Transverse colon (tissue), 4 donors: ENCODE data around the gene GABRG3. TPM values are rescaled to one million over a fixed set of nuclear protein-coding genes. Genes with fewer than 3 reads are reported as not detected.

Experiments
- DNase-seq: peaks from one replicate; pipeline ENCODE4 v3.0.0-alpha.2; 2019
- H3K27ac ChIP-seq, 4 donors: fragments of 200-600 bp; sonication (generic); 2 replicates each; pipeline ENCODE4 v1.5.1; 2016 to 2018; ENCODE audit warnings: inconsistent platforms in 4 of 4
- H3K27me3 ChIP-seq: fragments of 200-600 bp; sonication (generic); 2 replicates; pipeline ENCODE4 v1.5.1; 2017; ENCODE audit warnings: inconsistent platforms
- H3K36me3 ChIP-seq, 4 donors: fragments of 200-600 bp; sonication (generic); 2 replicates each; pipeline ENCODE4 v1.5.1; 2017 to 2019; ENCODE audit warnings: inconsistent platforms in 4 of 4
- H3K4me1 ChIP-seq, 4 donors: fragments of 200-600 bp; sonication (generic); 2 replicates each; pipeline ENCODE4 v1.5.1; 2017 to 2020; ENCODE audit warnings: inconsistent platforms in 4 of 4
- H3K4me3 ChIP-seq, 4 donors: fragments of 200-600 bp; sonication (generic); 1 replicate in 1 of 4; 2 replicates in 3 of 4; pipeline versions ENCODE4 v1.5.1 to v1.6.1; 2017 to 2019; ENCODE audit warnings: inconsistent platforms in 4 of 4
- H3K9me3 ChIP-seq, 2 donors: fragments of 200-600 bp; sonication (generic); 2 replicates each; pipeline ENCODE4 v1.5.1; 2017 to 2019; ENCODE audit warnings: inconsistent platforms in 2 of 2
- EP300 ChIP-seq: sonication (generic); formaldehyde crosslinking; IDR thresholded peaks from one replicate; pipeline ENCODE4 v1.6.1; 2017; ENCODE audit warnings: antibody characterized with exemption, low read depth
- POLR2A ChIP-seq: fragments of 450-650 bp; IDR thresholded peaks from one replicate; pipeline ENCODE4 v1.6.1; 2016; ENCODE audit warnings: antibody characterized with exemption, mild to moderate bottlenecking, moderate library complexity
- POLR2AphosphoS5 ChIP-seq, 3 donors: sonication (generic); formaldehyde crosslinking; IDR thresholded peaks; one replicate each; pipeline ENCODE4 v1.6.1; 2016; ENCODE audit warnings: antibody characterized with exemption in 3 of 3
- WGBS, 2 donors: methylation state at CpG; one replicate each; pipeline ENCODE4 v1.1.5; 2018; ENCODE audit warnings: low coverage in 1 of 2; 5-methylcytosine and 5-hydroxymethylcytosine counted together
- in situ Hi-C, 4 donors: fragments of 200-750 bp; cut with MboI; loops; one replicate each; pipeline versions ENCODE4 v1.15.0 to v1.15.1; 2017; ENCODE audit warnings: low sequenced_read_pairs in 3 of 4, low pct_ligation_motif_present in 1 of 4, low pct_unique_long_range_greater_than_20kb in 1 of 4
- intact Hi-C: fragments of 100-400 bp; cut with DNase I; formaldehyde crosslinking; loops from one replicate; pipeline ENCODE4 v1.15.1; 2023; ENCODE audit warnings: low total_unique reads
- total RNA-seq, 4 donors: library from RNA; depleted of rRNA; stranded (reverse); fragments of >200 nt; gene quantifications; one replicate each; pipeline ENCODE4 v1.1.0, GENCODE V29; 2016
- TF ChIP-seq, protein P1 (sequence below), 5 experiments: fragments of 200-600 bp in 3 of 5; fragments of 450-650 bp in 2 of 5; sonication (generic) in 3 of 5; IDR thresholded peaks; 1 replicate in 2 of 5; 2 replicates in 3 of 5; pipeline ENCODE4 v1.5.1; 2016 to 2017; ENCODE audit warnings: antibody characterized with exemption in 5 of 5, inconsistent platforms in 3 of 5, mild to moderate bottlenecking in 2 of 5, moderate library complexity in 1 of 5

The GABRG3 gene
- total RNA-seq, 4 donors from 2014 or later = not detected

DNA sequence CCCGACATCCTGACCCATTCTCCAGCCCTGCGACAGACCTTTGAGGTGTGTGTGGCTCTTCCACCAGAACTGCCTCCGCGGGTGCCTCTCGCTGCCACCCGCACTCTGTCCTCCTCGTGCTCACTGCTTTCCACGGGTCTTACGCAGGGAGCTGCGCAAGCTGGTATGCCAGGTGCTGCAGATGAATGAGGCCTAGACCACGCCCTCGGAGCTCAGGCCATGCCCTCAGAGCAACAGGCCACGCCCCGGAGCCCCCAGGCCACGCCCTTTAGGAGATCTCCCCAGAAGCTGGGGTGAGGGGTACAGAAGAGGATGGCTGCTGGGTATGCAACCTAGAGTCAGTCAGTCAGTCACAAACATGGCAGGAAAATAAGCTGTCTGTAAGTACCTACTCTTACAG, 300.3 kb downstream of the GABRG3 start:
- Histone ChIP-seq H3K4me1 (no peaks in the 10 kb centered on the region), H3K9me3 (no peaks in the 10 kb centered on the region), H3K27me3 (no peaks in the 10 kb centered on the region), H3K27ac (no peak overlapping the region), H3K36me3 (no peaks in the 10 kb centered on the region), H3K4me3 (no peak overlapping the region)
- intact Hi-C loops (no loop called here), in situ Hi-C loops (loop anchor here in 1 of 4 donors (25.0 kb wide), 2 partner anchors 91 to 234 kb away; no protein-coding TSS in a partner anchor)
- DNase-seq = no peak
- WGBS, 2 donors = 83% methylated on average over 15 of the region's 15 CpGs; no CpG with 5 or more reads in 1 of the 2 donors
- no peak for TF ChIP-seq EP300
- no peak for TF ChIP-seq POLR2AphosphoS5 (IDR thresholded peaks at IDR 0.05)
- TF ChIP-seq, protein P1, sequence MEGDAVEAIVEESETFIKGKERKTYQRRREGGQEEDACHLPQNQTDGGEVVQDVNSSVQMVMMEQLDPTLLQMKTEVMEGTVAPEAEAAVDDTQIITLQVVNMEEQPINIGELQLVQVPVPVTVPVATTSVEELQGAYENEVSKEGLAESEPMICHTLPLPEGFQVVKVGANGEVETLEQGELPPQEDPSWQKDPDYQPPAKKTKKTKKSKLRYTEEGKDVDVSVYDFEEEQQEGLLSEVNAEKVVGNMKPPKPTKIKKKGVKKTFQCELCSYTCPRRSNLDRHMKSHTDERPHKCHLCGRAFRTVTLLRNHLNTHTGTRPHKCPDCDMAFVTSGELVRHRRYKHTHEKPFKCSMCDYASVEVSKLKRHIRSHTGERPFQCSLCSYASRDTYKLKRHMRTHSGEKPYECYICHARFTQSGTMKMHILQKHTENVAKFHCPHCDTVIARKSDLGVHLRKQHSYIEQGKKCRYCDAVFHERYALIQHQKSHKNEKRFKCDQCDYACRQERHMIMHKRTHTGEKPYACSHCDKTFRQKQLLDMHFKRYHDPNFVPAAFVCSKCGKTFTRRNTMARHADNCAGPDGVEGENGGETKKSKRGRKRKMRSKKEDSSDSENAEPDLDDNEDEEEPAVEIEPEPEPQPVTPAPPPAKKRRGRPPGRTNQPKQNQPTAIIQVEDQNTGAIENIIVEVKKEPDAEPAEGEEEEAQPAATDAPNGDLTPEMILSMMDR (IDR thresholded peaks at IDR 0.05) = no peak
- TF ChIP-seq POLR2A = no peak

DNA sequence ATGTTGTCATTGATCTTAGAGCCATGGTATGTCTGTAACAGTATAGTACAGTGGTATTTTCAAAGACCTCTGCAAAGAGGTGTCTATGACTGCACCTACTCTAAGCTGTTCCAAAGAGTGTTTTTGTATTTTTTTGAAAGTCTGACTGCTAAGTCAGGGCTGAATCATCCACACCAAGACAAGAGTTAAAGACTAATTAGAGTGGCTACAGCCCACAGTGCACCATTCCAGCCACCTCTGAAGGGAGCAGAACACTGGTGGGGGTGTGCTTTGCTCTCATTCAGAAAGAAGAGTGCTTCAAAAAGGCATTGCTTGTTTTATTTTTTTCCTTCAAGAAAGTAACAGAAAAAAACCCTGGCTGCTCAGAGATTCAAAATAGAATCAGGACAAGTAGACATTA, 301.4 kb downstream of the GABRG3 start:
- intact Hi-C loops (no loop called here), in situ Hi-C loops (loop anchor here in 1 of 4 donors (25.0 kb wide), 2 partner anchors 90 to 235 kb away; no protein-coding TSS in a partner anchor)
- H3K27ac ChIP-seq = no peak overlapping the region
- TF ChIP-seq, protein P1 (IDR thresholded peaks at IDR 0.05) = no peak
- no peak for TF ChIP-seq POLR2A
- TF ChIP-seq EP300 = no peak
- no peak for TF ChIP-seq POLR2AphosphoS5 (IDR thresholded peaks at IDR 0.05)
- no peaks in the 10 kb centered on the region for H3K9me3 ChIP-seq
- H3K4me3 ChIP-seq = no peak overlapping the region
- no peak for DNase-seq
- H3K27me3 ChIP-seq = no peaks in the 10 kb centered on the region
- no peaks in the 10 kb centered on the region for H3K4me1 ChIP-seq
- no peaks in the 10 kb centered on the region for H3K36me3 ChIP-seq

DNA sequence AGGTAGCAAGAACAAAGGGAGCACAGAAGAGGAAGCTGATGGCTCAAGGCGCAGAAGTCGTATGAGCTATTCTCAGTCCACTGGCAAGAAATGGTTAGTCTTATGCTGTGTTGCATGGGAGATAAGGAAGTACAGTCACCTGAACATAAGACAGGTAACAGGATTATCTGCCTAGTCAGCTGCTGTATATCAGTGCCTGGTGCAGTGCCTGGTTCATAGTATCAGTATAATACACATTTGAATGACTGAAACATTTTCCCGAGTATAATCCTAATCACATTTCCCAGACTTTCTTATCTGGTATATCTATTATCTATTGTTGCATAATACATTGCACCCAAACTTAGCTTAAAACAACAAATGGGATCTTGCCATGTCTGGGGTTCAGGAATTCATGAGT, 302.5 kb downstream of the GABRG3 start:
- no peak overlapping the region for H3K4me3 ChIP-seq
- no peak for DNase-seq
- intact Hi-C loops = no loop called here
- TF ChIP-seq POLR2AphosphoS5 (IDR thresholded peaks at IDR 0.05) (no peak), EP300 (no peak), POLR2A (no peak)
- H3K27ac ChIP-seq = no peak overlapping the region
- no peaks in the 10 kb centered on the region for H3K9me3 ChIP-seq
- 88 to 89% methylated on average over 3 of the region's 3 CpGs for WGBS, 2 donors
- in situ Hi-C loops = loop anchor here in 1 of 4 donors (25.0 kb wide), 2 partner anchors 89 to 236 kb away; no protein-coding TSS in a partner anchor
- H3K4me1 ChIP-seq = no peaks in the 10 kb centered on the region
- no peaks in the 10 kb centered on the region for H3K27me3 ChIP-seq
- H3K36me3 ChIP-seq = no peaks in the 10 kb centered on the region

DNA sequence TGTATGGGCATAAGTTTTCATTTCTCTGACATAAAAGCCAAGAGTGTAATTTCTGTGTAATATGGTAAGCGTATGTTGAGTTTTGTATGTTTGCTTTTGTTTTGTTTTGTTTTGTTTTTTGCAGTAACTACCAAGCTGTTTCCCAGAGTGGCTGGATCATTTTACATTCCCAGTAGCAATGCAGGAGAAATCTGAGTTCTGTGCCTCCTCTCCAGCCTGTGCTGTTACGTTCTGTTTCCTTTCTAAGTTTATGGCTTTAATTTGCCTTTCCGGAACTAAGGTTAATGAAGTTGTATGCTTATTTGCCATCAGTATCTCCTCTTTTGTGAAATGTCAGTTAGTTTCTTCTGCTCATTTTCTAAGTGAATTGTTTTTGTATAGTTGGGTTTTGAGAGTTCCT, 307.8 kb downstream of the GABRG3 start:
- Histone ChIP-seq H3K4me3 (no peak overlapping the region), H3K4me1 (no peaks in the 10 kb centered on the region), H3K27ac (no peak overlapping the region), H3K36me3 (no peaks in the 10 kb centered on the region), H3K27me3 (no peaks in the 10 kb centered on the region), H3K9me3 (no peaks in the 10 kb centered on the region)
- in situ Hi-C loops = no loop called here
- 63 to 69% methylated on average over 3 of the region's 3 CpGs for WGBS, 2 donors
- no peak for DNase-seq
- intact Hi-C loops = no loop called here
- no peak for TF ChIP-seq POLR2AphosphoS5 (IDR thresholded peaks at IDR 0.05)
- TF ChIP-seq, protein P1 (IDR thresholded peaks at IDR 0.05) = no peak
- TF ChIP-seq EP300 = no peak
- TF ChIP-seq POLR2A = no peak

DNA sequence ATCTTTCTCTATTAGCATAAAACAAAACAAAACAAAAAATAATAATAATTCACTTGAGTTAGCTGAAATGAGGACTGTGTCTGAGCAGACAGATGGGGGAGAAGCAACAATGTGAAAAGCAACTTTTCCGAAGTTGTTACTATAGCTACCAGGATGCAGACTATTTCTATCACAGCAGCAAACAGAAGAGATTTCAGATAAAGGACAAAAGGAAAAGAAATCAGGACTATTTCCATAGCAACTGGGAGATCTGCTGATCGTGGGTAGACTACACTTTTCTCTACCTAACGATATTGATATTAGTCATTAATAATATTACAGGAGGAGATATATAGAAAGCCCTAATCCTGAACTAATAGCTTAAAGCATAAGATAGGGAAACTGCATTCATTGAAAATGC, 321.7 kb downstream of the GABRG3 start:
- TF ChIP-seq EP300 = no peak
- TF ChIP-seq, protein P1 (IDR thresholded peaks at IDR 0.05) = no peak
- TF ChIP-seq POLR2AphosphoS5 (IDR thresholded peaks at IDR 0.05) = no peak
- no peaks in the 10 kb centered on the region for H3K27me3 ChIP-seq
- no peak overlapping the region for H3K27ac ChIP-seq
- H3K9me3 ChIP-seq = peaks cover 0 to 6% of the 10 kb centered on the region in 2 donors
- WGBS, 2 donors = 61 to 82% methylated on average over 3 of the region's 3 CpGs
- in situ Hi-C loops = no loop called here
- H3K4me3 ChIP-seq = no peak overlapping the region
- DNase-seq = no peak
- H3K36me3 ChIP-seq = no peaks in the 10 kb centered on the region
- no peaks in the 10 kb centered on the region for H3K4me1 ChIP-seq
- intact Hi-C loops = no loop called here
